T-helper 1 cell treated with Interleukin-12 subunit alpha and Interleukin-12 subunit beta and Interleukin-4 antibody, amounts not matched to agents 30 μg/mL and 1 μg/mL, for 36 hours (primary cell): ENCODE measurements around the gene AP2A2.

Source experiments
- H3K27ac Mint-ChIP-seq: one replicate; pipeline ENCODE4 v1.8.0; 2021; ENCODE audit warnings: mild to moderate bottlenecking, mixed read lengths
- H3K27me3 Mint-ChIP-seq: one replicate; pipeline ENCODE4 v1.8.0; 2021; ENCODE audit warnings: low read depth, mixed read lengths
- H3K36me3 Mint-ChIP-seq: one replicate; pipeline ENCODE4 v1.8.0; 2021; ENCODE audit warnings: low read depth, mixed read lengths
- H3K4me1 Mint-ChIP-seq: one replicate; pipeline ENCODE4 v1.8.0; 2021; ENCODE audit warnings: low read depth, mixed read lengths
- H3K4me3 Mint-ChIP-seq: one replicate; pipeline ENCODE4 v1.8.0; 2021; ENCODE audit warnings: mild to moderate bottlenecking, moderate library complexity, mixed read lengths
- H3K9me3 Mint-ChIP-seq: one replicate; pipeline ENCODE4 v1.8.0; 2021; ENCODE audit warnings: mixed read lengths

The AP2A2 gene

GRCh38 chr11:925496-926301 lies at the start of gene AP2A2:
AP2A2 (plus strand) TSS chr11:925870; CDS start chr11:926022, 152 bp downstream.
- peak within 1 kb of the TSS; percentile 75 for H3K27ac Mint-ChIP-seq
- no peaks in the 10 kb centered on the region for H3K27me3 Mint-ChIP-seq
- peak within 1 kb of the TSS; percentile 81 for H3K4me3 Mint-ChIP-seq
- H3K9me3 Mint-ChIP-seq: no peaks in the 10 kb centered on the region
- peaks cover 24% of the 10 kb centered on the region for H3K4me1 Mint-ChIP-seq
- peaks cover 2% of the 10 kb centered on the region for H3K36me3 Mint-ChIP-seq

- Mint-ChIP-seq H3K9me3 (no peaks in the 10 kb centered on the region), H3K36me3 (peaks cover 3% of the 10 kb centered on the region), H3K27ac (no peak overlapping the region), H3K27me3 (no peaks in the 10 kb centered on the region), H3K4me1 (no peaks in the 10 kb centered on the region), H3K4me3 (no peak overlapping the region)
Observed at GRCh38 chr11:876545-876944, 49.1 kb upstream of the AP2A2 start.

DNA sequence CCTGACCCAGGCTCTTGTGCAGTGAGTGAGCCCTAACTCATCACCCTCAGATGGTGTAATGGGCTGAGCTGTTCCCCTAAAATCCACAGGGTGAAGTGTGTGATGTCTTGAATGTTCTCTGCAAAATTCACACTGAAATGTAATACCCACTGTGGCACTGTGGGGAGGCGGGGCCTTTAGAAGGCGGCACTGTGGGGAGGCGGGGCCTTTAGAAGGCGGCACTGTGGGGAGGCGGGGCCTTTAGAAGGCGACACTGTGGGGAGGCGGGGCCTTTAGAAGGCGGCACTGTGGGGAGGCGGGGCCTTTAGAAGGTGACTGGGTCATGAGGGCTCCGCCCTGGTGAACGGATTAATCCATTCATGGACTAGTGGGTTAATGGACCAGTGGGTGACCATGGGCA lies 48.1 kb upstream of the AP2A2 start:
- Mint-ChIP-seq H3K4me3 (no peak overlapping the region), H3K27me3 (no peaks in the 10 kb centered on the region)

DNA sequence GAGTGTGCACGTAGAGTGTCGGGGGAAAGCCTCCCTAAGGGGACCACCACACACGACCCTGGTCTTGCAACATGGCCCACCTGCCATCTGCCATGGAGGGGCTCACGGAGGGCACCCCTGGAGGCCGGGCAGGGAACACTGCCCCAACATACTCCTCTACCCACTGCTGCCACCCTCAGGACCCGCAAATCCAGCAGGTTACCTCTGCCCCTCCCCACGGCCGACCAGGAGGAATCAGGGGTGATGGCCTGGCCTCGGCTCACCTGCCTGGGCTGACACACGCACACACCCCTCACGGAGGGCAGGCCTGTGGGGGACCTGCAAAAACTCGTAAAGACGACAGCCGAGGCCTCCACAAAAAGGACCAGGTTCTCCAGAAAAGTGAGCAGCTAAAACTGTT lies 45.2 kb upstream of the AP2A2 start:
- no peaks in the 10 kb centered on the region for H3K27me3 Mint-ChIP-seq
- no peak overlapping the region for H3K27ac Mint-ChIP-seq
- peaks cover 3% of the 10 kb centered on the region for H3K36me3 Mint-ChIP-seq

More for the DNA sequence above, 48.1 kb upstream of the AP2A2 start:
- Mint-ChIP-seq H3K27ac (no peak overlapping the region), H3K9me3 (no peaks in the 10 kb centered on the region), H3K4me1 (peaks cover 3% of the 10 kb centered on the region), H3K36me3 (peaks cover 3% of the 10 kb centered on the region)

GRCh38 chr11:882596-882995 lies 43.1 kb upstream of the AP2A2 start:
- Mint-ChIP-seq H3K27me3 (no peaks in the 10 kb centered on the region), H3K36me3 (peaks cover 5% of the 10 kb centered on the region), H3K27ac (no peak overlapping the region), H3K4me1 (peaks cover 4% of the 10 kb centered on the region), H3K9me3 (no peaks in the 10 kb centered on the region), H3K4me3 (no peak overlapping the region)

More for the DNA sequence above, 45.2 kb upstream of the AP2A2 start:
- Mint-ChIP-seq H3K4me1 (peaks cover 4% of the 10 kb centered on the region), H3K4me3 (no peak overlapping the region), H3K9me3 (no peaks in the 10 kb centered on the region)

DNA sequence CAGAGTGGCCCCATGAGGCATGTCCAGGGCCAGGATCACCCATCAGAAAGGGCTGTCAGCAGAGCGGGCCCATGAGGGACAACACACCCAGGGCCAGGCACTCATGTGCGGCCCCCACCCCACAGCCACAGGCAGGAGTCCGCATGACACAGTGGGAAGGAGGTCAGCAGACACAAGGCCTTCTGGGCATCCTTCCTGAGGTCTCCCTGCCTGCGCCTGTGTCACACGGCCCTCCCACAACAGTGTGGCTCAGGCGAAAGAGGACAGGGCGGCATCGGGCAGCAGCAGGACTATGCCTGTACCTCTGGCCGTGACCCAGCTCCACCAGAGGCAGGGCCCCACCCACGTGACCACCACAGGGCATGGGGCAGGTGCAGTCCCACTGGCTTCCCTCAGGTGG lies 42.1 kb upstream of the AP2A2 start:
- Mint-ChIP-seq H3K4me3 (no peak overlapping the region), H3K27me3 (no peaks in the 10 kb centered on the region), H3K36me3 (peaks cover 5% of the 10 kb centered on the region), H3K27ac (no peak overlapping the region), H3K4me1 (peaks cover 4% of the 10 kb centered on the region), H3K9me3 (no peaks in the 10 kb centered on the region)

DNA sequence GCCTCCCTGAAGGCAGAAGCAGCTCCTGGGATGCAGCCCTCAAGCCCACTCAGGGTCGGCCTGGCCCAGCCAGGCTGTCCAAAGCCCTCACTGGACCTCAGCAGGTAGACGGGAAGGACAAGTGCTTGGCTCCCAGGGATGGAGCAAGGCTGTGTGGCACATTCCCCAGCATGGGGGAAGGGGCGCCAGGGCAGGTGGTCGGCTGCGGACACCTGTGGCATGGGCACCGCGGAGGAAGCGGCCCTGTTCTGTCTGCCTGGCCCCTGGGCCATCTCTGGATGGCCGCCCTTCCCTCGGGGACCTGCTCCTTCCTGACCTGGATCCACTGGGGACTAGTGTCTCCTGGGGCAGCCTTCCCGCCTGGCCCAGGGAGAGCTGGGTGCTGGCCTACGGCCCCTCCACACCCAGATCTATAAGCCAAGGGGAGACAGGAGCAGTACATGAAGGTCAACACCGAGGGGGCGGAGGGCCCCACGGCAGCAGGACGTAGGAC lies 41.0 kb upstream of the AP2A2 start:
- Mint-ChIP-seq H3K36me3 (peaks cover 3% of the 10 kb centered on the region), H3K4me1 (peaks cover 4% of the 10 kb centered on the region), H3K9me3 (no peaks in the 10 kb centered on the region), H3K4me3 (no peak overlapping the region), H3K27me3 (no peaks in the 10 kb centered on the region), H3K27ac (no peak overlapping the region)

GRCh38 chr11:886568-886967 lies 39.1 kb upstream of the AP2A2 start:
- Mint-ChIP-seq H3K36me3 (peaks cover 3% of the 10 kb centered on the region), H3K4me1 (peaks cover 4% of the 10 kb centered on the region), H3K27ac (no peak overlapping the region), H3K27me3 (no peaks in the 10 kb centered on the region), H3K4me3 (no peak overlapping the region), H3K9me3 (no peaks in the 10 kb centered on the region)

- H3K27me3 Mint-ChIP-seq: no peaks in the 10 kb centered on the region
Observed at GRCh38 chr11:887589-887988, 38.1 kb upstream of the AP2A2 start.

DNA sequence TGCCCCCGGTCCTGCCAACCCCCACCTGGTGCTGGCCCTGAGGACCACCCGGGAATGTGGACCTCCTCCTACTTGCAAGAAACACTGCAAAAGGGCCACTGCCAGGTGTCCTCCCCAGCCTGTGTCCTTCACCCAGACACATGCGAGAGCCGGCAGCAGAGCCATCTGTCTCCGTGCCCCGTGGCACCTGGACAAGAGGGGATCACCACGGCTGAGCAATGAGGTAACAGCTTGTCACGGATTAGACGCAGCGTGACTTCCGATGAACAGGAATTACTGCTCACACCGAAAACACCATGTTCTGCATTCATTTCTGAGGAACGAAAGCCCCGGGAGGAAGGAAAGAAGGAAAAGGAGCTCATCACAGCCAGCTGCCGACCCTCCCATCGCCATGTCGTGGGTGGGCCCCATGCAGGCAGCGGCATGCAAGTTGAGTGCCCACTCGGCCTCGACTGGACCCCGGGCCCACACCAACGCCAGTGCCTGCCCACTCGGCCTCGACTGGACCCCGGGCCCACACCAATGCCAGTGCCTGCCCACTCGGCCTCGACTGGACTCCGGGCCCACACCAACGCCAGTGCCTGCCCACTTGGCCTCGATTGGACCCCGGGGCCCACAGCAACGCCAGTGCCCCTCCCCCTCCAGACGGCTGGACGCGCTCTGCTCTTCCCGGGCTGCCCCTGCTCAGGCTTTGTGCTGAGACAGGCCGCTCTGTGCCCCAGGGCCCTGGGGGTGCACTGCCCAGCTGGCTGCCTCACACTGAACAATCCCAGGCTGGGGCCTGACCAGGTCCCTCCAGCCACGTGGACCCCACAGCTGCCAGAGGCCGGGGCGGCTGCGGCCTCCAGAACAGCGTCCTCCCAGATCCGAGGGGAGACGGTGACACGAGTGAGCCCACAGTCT lies 37.1 kb upstream of the AP2A2 start:
- Mint-ChIP-seq H3K4me1 (no peaks in the 10 kb centered on the region), H3K27me3 (no peaks in the 10 kb centered on the region), H3K27ac (no peak overlapping the region), H3K36me3 (peaks cover 3% of the 10 kb centered on the region), H3K4me3 (no peak overlapping the region), H3K9me3 (no peaks in the 10 kb centered on the region)

More at GRCh38 chr11:887589-887988, 38.1 kb upstream of the AP2A2 start:
- Mint-ChIP-seq H3K36me3 (peaks cover 3% of the 10 kb centered on the region), H3K27ac (no peak overlapping the region), H3K9me3 (no peaks in the 10 kb centered on the region), H3K4me3 (no peak overlapping the region), H3K4me1 (peaks cover under 1% of the 10 kb centered on the region)

GRCh38 chr11:889257-889656 lies 36.4 kb upstream of the AP2A2 start:
- Mint-ChIP-seq H3K27me3 (no peaks in the 10 kb centered on the region), H3K27ac (no peak overlapping the region), H3K36me3 (peaks cover 3% of the 10 kb centered on the region), H3K9me3 (no peaks in the 10 kb centered on the region), H3K4me3 (no peak overlapping the region), H3K4me1 (no peaks in the 10 kb centered on the region)

- Mint-ChIP-seq H3K27me3 (no peaks in the 10 kb centered on the region), H3K36me3 (peaks cover 3% of the 10 kb centered on the region), H3K9me3 (no peaks in the 10 kb centered on the region), H3K4me3 (no peak overlapping the region), H3K27ac (no peak overlapping the region), H3K4me1 (no peaks in the 10 kb centered on the region)
Observed at GRCh38 chr11:889687-890475, 35.8 kb upstream of the AP2A2 start.

GRCh38 chr11:890794-891540 lies 34.7 kb upstream of the AP2A2 start:
- Mint-ChIP-seq H3K27me3 (no peaks in the 10 kb centered on the region), H3K9me3 (no peaks in the 10 kb centered on the region), H3K4me1 (no peaks in the 10 kb centered on the region), H3K4me3 (no peak overlapping the region), H3K27ac (no peak overlapping the region), H3K36me3 (peaks cover 3% of the 10 kb centered on the region)
